Endothelial cell of umbilical vein (primary cell): ENCODE measurements around the gene TSNAX. TPM values are rescaled to one million over a fixed set of nuclear protein-coding genes. Genes with fewer than 3 reads are reported as not detected.
A peak's percentile ranks its signal among the peaks of the same experiment; 100 is the strongest.

Source experiments
- BruUV-seq: library from RNA; stranded (reverse); fragments of 400-500 nt; replicated peaks from 2 replicates; lab custom pipeline; 2021; lab: Mats Ljungman, UMichigan
- CTCF ChIA-PET: fragments of 300-600, 350-600 bp; sonication (Branson Sonifier 250); formaldehyde crosslinking; loops from one replicate; lab custom pipeline; 2021; ENCODE audit warnings: antibody characterized with exemption, inconsistent platforms; lab: Charles Lee
- POLR2A ChIA-PET: fragments of 300-600, 350-600 bp; sonication (Branson Sonifier 250); formaldehyde crosslinking; loops from one replicate; lab custom pipeline; 2021; ENCODE audit warnings: antibody characterized with exemption, inconsistent platforms; lab: Charles Lee
- DNase-seq: peaks from one replicate; pipeline ENCODE4 v3.0.0-alpha.2; 2011; ENCODE audit warnings: low read depth, low spot score
- FAIRE-seq: peaks from 2 replicates; lab custom pipeline; 2011; peaks lifted over from hg19 to GRCh38; lab: Jason Lieb, UNC
- H2AFZ ChIP-seq: 2 replicates; pipeline ENCODE4 v1.6.0; 2012; ENCODE audit warnings: low read depth, low read length, control low read depth, inconsistent platforms
- H3K27ac ChIP-seq: 2 replicates; pipeline ENCODE4 v1.5.1; 2011; ENCODE audit warnings: low read depth, mild to moderate bottlenecking, control low read depth, low read length, moderate library complexity; ENCODE audit not compliant: insufficient read depth
- H3K27me3 ChIP-seq, 2 experiments: 2 replicates each; pipeline versions ENCODE4 v1.6.0 to v1.6.1; 2011; ENCODE audit warnings: low read length in 2 of 2, mixed read lengths in 1 of 2; ENCODE audit not compliant: control insufficient read depth in 2 of 2, insufficient read depth in 2 of 2
- H3K36me3 ChIP-seq, 2 experiments: 2 replicates in 1 of 2; 3 replicates in 1 of 2; pipeline ENCODE4 v1.5.1; 2011; ENCODE audit warnings: low read length in 2 of 2, mild to moderate bottlenecking in 1 of 2, moderate library complexity in 1 of 2; ENCODE audit not compliant: control insufficient read depth in 2 of 2, insufficient read depth in 2 of 2; ENCODE audit errors: extremely low read depth in 1 of 2
- H3K4me1 ChIP-seq: 3 replicates; pipeline ENCODE4 v1.5.1; 2011; ENCODE audit warnings: mild to moderate bottlenecking, low read length; ENCODE audit not compliant: control insufficient read depth, insufficient read depth; ENCODE audit errors: extremely low read depth
- H3K4me2 ChIP-seq: 2 replicates; pipeline ENCODE4 v1.6.1; 2011; ENCODE audit warnings: low read length, control low read depth, mixed read lengths; ENCODE audit not compliant: insufficient read depth
- H3K4me3 ChIP-seq, 3 experiments: fragments of 200-600 bp in 1 of 3; sonication (generic), shearing (Covaris generic) in 1 of 3; replicated peaks in 1 of 3; 2 replicates each; pipeline ENCODE4 v1.5.1; 2011 to 2016; ENCODE audit warnings: control low read depth in 3 of 3, low read length in 3 of 3, mild to moderate bottlenecking in 2 of 3, inconsistent platforms in 1 of 3, low read depth in 1 of 3, moderate library complexity in 1 of 3; ENCODE audit not compliant: insufficient read depth in 1 of 3
- H3K79me2 ChIP-seq: 2 replicates; pipeline ENCODE4 v1.6.0; 2012; ENCODE audit warnings: low read length, inconsistent platforms; ENCODE audit not compliant: control insufficient read depth, insufficient read depth
- H3K9ac ChIP-seq: replicated peaks from 2 replicates; pipeline ENCODE3; 2011; ENCODE audit warnings: low read length, control low read depth; ENCODE audit not compliant: insufficient read depth; ENCODE audit errors: extremely low read depth
- H3K9me1 ChIP-seq: replicated peaks from 3 replicates; pipeline ENCODE4 v1.6.0; 2011; ENCODE audit warnings: mild to moderate bottlenecking, low read length; ENCODE audit not compliant: control insufficient read depth, insufficient read depth; ENCODE audit errors: extremely low read depth
- H3K9me3 ChIP-seq: replicated peaks from 2 replicates; pipeline ENCODE4 v1.5.1; 2012; ENCODE audit warnings: low read length, inconsistent platforms; ENCODE audit not compliant: control insufficient read depth, insufficient read depth
- H4K20me1 ChIP-seq: replicated peaks from 2 replicates; pipeline ENCODE3; 2011; ENCODE audit warnings: mild to moderate bottlenecking, low read length; ENCODE audit not compliant: control insufficient read depth, insufficient read depth; ENCODE audit errors: extremely low read depth
- EZH2 ChIP-seq: IDR thresholded peaks from 2 replicates; pipeline ENCODE4 v1.6.1; 2012; ENCODE audit warnings: borderline replicate concordance, low read depth, mild to moderate bottlenecking, moderate library complexity, low read length, inconsistent platforms; ENCODE audit not compliant: severe bottlenecking
- FOS ChIP-seq: IDR thresholded peaks from 2 replicates; pipeline ENCODE4 v1.6.1; 2011; ENCODE audit warnings: mild to moderate bottlenecking, low read length, moderate library complexity, borderline replicate concordance; ENCODE audit not compliant: insufficient read depth
- GATA2 ChIP-seq: IDR thresholded peaks from 2 replicates; pipeline ENCODE4 v1.7.0; 2011; ENCODE audit warnings: low read depth, mild to moderate bottlenecking, moderate library complexity, mixed read lengths, low read length; ENCODE audit not compliant: insufficient read length, insufficient read depth
- JUN ChIP-seq: IDR thresholded peaks from 2 replicates; pipeline ENCODE4 v1.6.1; 2011; ENCODE audit warnings: borderline replicate concordance, low read depth; ENCODE audit not compliant: insufficient read length, insufficient read depth
- MYC ChIP-seq: IDR thresholded peaks from one replicate; pipeline ENCODE4 v1.6.1; 2011; ENCODE audit warnings: mild to moderate bottlenecking, low read depth, low read length
- POLR2A ChIP-seq: IDR thresholded peaks from 2 replicates; pipeline ENCODE4 v1.6.1; 2012; ENCODE audit warnings: low read depth, mild to moderate bottlenecking, control low read depth, low read length
- POLR2AphosphoS5 ChIP-seq: IDR thresholded peaks from 2 replicates; pipeline ENCODE4 v1.6.1; 2012; ENCODE audit warnings: low read depth, mild to moderate bottlenecking, control low read depth, low read length, moderate library complexity; ENCODE audit not compliant: insufficient read depth
- dilution Hi-C: fragments of 300-500 bp; cut with MboI; formaldehyde crosslinking; loops from one replicate; pipeline ENCODE4 v1.15.0; 2019; ENCODE audit warnings: low sequenced_read_pairs; ENCODE audit not compliant: extremely low pct_ligation_motif_present
- intact Hi-C: fragments of 100-400 bp; cut with micrococcal nuclease; formaldehyde crosslinking; loops from one replicate; pipeline ENCODE4 v1.10.0; 2022
- polyA plus RNA-seq, 4 experiments: library from polyadenylated mRNA; depleted of rRNA in 3 of 4; stranded (reverse) in 3 of 4; unstranded in 1 of 4; fragments of >200 nt; gene quantifications; 2 replicates each; pipeline versions ENCODE4 v1.2.1 to v1.2.3, GENCODE V29; 2011 to 2012; ENCODE audit warnings: missing spikeins in 1 of 4
- total RNA-seq: library from RNA; stranded (reverse); gene quantifications from 2 replicates; pipeline ENCODE4 v1.2.3, GENCODE V29; 2021
- TF ChIP-seq, protein P1 (sequence below), 2 donors: IDR thresholded peaks; 1 replicate in 1 of 2; 2 replicates in 1 of 2; pipeline ENCODE4 v1.5.1; 2011; ENCODE audit warnings: low read length in 2 of 2, mild to moderate bottlenecking in 2 of 2, moderate library complexity in 2 of 2, control low read depth in 1 of 2, inconsistent platforms in 1 of 2, low read depth in 1 of 2; ENCODE audit not compliant: insufficient read depth in 1 of 2; ENCODE audit errors: extremely low read depth in 1 of 2

Gene TSNAX
- total and polyA plus RNA-seq, 2 donors (not counting 3 experiments of a cell fraction or from before 2014, with no cell fraction given), result 6.3 to 26.3 TPM

DNA sequence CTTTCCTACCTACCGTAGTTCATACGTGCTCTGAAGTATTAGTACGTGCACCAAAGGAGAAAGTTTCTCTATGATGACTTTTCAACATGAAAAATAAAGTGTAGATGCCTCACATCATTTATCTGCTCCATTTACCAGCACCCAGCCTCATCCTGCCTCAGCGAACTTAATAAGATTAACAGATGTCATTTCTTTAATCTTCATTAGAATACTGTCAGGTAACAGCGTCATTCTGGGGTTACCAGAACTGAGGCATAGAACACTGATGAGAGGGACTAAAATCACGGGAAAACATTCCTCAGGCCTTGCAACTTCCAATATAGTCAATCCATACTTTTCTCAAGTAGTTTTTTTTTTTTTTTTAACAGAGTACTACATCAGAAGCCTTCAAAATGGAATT lies 54.9 kb downstream of the TSNAX start:
- FAIRE-seq, result no peak
- no peaks in the 10 kb centered on the region for H3K9me3 ChIP-seq
- H2AFZ ChIP-seq, result no peak overlapping the region
- no peak overlapping the region for H3K27ac ChIP-seq
- H3K4me3 ChIP-seq, result no peak overlapping the region
- no peaks in the 10 kb centered on the region for H3K79me2 ChIP-seq
- no peak overlapping the region for H3K4me2 ChIP-seq
- TF ChIP-seq JUN (no peak), GATA2 (no peak), EZH2 (no peak), FOS (no peak), POLR2A (no peak)
- POLR2A ChIA-PET, result no interaction called here
- CTCF ChIA-PET, result no interaction called here
- no peak overlapping the region for H3K9ac ChIP-seq
- peaks cover 8% of the 10 kb centered on the region for H3K4me1 ChIP-seq
- dilution Hi-C loops, result no loop called here
- BruUV-seq, result no TSS peak
- H4K20me1 ChIP-seq, result no peaks in the 10 kb centered on the region
- intact Hi-C loops, result no loop called here
- H3K27me3 ChIP-seq, result no peaks in the 10 kb centered on the region
- DNase-seq, result no peak
- H3K36me3 ChIP-seq, result no peaks in the 10 kb centered on the region
- no peaks in the 10 kb centered on the region for H3K9me1 ChIP-seq

- Histone ChIP-seq H2AFZ (no peak overlapping the region), H3K27ac (peak overlapping the region; percentile 47), H3K9me3 (no peaks in the 10 kb centered on the region), H3K4me1 (peaks cover 8% of the 10 kb centered on the region), H3K79me2 (no peaks in the 10 kb centered on the region), H3K27me3 (no peaks in the 10 kb centered on the region), H4K20me1 (no peaks in the 10 kb centered on the region), H3K4me3 (no peak overlapping the region), H3K9me1 (no peaks in the 10 kb centered on the region), H3K9ac (peak overlapping the region; percentile 17), H3K36me3 (no peaks in the 10 kb centered on the region), H3K4me2 (no peak overlapping the region)
- TF ChIP-seq JUN, result peak; percentile 35
- no peak for TF ChIP-seq POLR2AphosphoS5
- peak; percentile 61 for TF ChIP-seq GATA2
- TF ChIP-seq, protein P1, sequence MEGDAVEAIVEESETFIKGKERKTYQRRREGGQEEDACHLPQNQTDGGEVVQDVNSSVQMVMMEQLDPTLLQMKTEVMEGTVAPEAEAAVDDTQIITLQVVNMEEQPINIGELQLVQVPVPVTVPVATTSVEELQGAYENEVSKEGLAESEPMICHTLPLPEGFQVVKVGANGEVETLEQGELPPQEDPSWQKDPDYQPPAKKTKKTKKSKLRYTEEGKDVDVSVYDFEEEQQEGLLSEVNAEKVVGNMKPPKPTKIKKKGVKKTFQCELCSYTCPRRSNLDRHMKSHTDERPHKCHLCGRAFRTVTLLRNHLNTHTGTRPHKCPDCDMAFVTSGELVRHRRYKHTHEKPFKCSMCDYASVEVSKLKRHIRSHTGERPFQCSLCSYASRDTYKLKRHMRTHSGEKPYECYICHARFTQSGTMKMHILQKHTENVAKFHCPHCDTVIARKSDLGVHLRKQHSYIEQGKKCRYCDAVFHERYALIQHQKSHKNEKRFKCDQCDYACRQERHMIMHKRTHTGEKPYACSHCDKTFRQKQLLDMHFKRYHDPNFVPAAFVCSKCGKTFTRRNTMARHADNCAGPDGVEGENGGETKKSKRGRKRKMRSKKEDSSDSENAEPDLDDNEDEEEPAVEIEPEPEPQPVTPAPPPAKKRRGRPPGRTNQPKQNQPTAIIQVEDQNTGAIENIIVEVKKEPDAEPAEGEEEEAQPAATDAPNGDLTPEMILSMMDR (IDR thresholded peaks at IDR 0.05; ENCODE audit: extremely low read depth in 1 of 2, insufficient read depth in 1 of 2, low read depth in 1 of 2, low read length in 2 of 2), result peak in 1 of 2 donors; percentile 20
- TF ChIP-seq MYC, result no peak
- TF ChIP-seq FOS, result peak; percentile 69
- BruUV-seq, result no TSS peak
- peak; percentile 79 for FAIRE-seq
- CTCF ChIA-PET, result interaction anchor here (0.5 to 1.6 kb wide), 26 partner anchors 8 to 269 kb away, joined by 3 to 47 read pairs (median 5); partner anchors contain the start of genes EXOC8, SPRTN and TSNAX
- DNase-seq, result peak; percentile 88
- intact Hi-C loops, result loop anchor here (1.0 kb wide), 4 partner anchors 12 to 226 kb away; partner anchors contain the start of genes EGLN1 and TSNAX
- dilution Hi-C loops, result no loop called here
- POLR2A ChIA-PET, result interaction anchor here (0.6 to 0.7 kb wide), 2 partner anchors 164 to 312 kb away, joined by 3 to 5 read pairs; no protein-coding TSS in a partner anchor
These were observed 55.6 kb downstream of the TSNAX start for GRCh38 chr1:231584117-231584516.
